ENCODE data around the gene MREG.
"Not testable (repeated sequence)": the region's sequence is repeated elsewhere in the genome, so short reads cannot be mapped to it uniquely, and the experiment has no call there.

MREG gene

DNA sequence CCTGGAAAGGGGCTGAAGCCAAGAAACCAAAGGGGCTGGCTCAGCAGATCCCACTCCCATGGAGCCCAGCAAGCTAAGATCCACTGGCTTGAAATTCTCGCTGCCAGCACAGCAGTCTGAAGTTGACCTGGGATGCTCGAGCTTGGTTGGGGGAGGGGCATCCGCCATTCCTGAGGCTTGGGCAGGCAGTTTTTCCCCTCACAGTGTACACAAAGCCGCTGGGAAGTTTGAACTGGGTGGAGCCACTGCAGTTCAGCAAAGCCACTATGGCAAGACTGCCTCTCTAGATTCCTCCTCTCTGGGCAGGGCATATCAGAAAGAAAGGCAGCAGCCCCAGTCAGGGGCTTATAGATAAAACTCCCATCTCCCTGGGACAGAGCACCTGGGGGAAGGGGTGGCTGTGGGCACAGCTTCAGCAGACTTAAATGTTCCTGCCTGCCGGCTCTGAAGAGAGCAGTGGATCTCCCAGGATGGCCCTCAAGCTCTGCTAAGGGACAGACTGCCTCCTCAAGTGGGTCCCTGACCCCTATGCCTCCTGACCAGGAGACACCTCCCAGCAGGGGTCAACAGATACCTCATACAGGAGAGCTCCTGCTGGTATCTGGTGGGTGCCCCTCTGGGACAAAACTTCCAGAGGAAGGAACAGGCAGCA, 24.7 kb downstream of the MREG start:
- not testable (repeated sequence) for DNase-seq (ENCODE audit: low spot score)

DNA sequence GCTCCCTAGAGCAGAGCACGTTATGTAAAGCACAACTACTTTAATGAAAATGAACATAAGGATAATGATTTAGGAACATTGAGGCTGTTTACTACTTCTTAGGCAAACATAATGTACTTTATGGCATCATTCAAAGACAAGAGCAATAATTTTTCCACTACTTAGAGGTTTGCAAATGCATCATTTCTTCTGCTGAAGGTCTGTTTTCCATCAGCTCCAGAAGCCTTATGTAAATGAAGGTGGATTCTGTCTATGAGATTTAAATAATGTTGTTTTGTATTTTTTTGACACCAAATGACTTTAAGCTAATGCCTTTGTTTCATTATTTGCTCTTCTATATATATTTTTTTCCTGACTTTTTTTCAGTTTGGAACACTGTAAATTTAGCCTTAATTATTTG, 28.1 kb downstream of the MREG start:
- DNase-seq (ENCODE audit: low spot score), result no peak

DNA sequence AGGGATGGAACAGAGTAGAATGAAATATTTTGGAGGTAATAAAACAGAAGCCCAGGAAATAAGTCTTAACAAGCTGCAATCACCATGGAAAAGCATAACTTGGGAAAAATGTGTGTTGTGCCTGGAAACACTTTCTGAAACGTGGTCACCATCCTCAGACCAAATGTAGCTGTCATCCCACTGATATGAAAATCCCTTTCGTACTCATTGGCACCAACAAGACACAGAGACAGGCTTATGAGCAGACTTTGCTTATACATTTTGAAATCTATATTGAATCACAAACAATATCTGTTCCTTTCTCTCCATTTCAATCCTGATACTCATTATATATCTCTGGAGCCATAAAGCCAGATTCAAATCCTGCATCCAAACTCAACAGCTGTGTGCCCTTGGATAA, 28.7 kb downstream of the MREG start:
- no peak for DNase-seq (ENCODE audit: low spot score)

DNA sequence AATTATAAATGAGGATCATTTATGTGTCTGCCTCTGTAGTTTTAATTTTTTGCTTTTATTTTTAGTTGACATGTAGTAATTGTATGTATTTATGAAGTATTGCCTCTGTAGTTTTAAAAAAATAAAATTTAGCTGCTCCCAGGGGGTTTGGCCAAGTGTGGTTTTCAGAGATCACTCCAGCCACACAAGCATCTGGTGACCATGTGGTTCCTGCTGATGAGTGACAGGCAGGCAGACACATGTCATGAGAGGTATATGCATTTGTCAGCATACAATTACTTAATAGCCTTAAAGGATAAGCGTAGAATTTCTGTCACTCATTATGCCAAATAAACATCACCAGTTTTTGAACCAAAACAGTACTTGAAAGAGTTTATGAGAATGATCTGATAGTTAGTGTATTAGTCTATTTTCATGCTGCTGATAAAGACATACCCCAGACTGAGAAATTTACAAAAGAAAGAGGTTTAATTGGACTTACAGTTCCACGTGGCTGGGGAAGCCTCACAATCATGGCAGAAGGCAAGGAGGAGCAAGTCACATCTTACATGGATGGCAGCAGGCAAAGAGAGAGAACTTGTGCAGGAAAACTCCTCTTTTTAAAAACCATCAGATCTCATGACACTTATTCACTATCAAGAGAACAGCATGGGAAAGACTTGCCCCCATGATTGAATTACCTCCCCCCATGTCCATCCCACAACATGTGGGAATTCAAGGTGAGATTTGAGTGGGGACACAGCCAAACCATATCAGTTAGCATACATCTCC, 29.6 kb downstream of the MREG start:
- no peak for DNase-seq (ENCODE audit: low spot score)

DNA sequence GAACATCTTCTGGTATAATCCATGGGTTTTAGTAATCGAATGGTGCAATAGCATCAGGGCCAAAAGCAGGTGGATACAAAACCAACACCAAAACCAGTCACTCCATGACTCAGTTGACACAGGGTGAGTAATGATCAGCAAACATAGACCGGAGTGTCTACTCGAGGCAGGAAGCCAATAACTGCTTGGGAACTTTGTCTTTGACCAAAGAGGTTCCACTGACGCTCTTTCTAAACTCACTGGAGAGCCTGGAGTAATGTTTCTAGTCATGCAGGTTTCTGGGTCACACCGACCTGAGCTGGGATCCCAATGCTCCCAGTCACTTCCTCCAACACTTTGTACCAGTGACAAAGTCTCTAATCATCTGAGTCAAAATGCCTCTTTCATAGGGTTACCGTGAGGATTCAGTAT, 30.9 kb downstream of the MREG start:
- peak; percentile 70 for DNase-seq (ENCODE audit: low spot score)

DNA sequence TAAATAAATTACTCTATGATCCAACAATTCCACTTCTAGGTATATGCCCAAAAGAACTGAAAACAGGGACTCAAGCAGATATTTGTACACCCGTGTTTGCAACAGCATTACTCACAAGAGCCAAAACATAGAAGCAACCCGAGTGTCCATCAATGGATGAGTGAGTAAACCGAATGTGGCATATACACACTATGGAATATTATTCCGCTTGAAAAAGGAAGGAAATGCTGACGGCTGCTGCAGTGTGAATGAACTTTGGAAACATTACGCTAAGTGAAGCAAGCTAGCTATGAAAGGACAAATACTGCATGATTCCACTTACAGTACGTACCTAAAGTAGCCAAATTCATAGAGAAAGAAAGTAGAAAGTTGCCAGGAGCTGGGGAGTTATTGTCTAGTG, 32.2 kb downstream of the MREG start:
- no peak for DNase-seq (ENCODE audit: low spot score)

DNA sequence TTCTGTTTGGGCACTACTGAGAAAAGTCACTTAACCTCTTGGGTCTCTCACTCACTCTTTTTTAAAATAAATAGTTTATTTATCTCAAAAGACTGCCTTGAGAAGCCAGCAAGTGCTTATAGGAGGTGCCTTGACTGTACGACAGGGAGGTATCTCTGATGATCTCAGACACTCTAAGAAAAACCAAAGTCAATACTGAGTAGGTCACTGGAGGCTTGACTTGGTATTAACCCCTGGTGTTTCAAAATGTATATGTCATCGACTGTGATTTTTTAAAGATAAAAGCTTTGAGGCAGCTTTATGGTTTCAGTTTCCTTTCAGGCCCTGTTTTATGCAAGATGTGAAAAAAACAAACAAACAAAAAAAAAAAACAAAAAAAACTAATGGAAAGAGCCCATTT, 33.7 kb downstream of the MREG start:
- DNase-seq (ENCODE audit: low spot score), result no peak

DNA sequence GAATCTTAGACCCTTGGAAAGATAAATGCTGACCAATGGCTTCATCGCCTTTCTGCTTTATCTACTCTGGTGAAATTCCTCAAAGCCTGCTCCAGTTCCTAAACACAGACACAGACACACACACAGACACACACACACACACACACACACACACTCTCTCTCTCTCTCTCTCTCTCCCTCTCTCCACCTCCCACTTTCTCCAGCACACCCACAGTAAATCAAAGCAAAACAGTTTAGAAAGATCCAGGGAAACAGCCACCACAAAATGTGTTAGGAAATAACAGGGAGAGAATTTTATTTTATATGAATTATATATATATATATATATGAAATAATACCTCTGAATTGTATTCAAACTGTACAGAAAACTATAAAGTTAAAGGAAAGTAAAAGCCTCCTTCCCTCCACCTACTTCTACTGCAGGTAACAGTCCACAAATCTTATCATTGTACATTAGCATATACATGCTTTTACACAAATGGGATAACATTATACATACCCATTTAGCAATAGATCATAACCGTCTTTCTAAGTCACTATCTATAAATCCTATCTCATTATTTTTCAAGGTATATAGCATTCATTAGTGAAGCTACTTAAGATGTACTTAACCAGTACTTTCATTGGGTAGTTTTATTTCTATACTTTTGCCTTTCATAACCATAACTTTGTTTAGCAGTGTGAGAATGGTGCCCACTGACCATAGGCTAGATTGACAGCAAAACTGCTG, 38.5 kb downstream of the MREG start:
- no peak for DNase-seq (ENCODE audit: low spot score)

DNA sequence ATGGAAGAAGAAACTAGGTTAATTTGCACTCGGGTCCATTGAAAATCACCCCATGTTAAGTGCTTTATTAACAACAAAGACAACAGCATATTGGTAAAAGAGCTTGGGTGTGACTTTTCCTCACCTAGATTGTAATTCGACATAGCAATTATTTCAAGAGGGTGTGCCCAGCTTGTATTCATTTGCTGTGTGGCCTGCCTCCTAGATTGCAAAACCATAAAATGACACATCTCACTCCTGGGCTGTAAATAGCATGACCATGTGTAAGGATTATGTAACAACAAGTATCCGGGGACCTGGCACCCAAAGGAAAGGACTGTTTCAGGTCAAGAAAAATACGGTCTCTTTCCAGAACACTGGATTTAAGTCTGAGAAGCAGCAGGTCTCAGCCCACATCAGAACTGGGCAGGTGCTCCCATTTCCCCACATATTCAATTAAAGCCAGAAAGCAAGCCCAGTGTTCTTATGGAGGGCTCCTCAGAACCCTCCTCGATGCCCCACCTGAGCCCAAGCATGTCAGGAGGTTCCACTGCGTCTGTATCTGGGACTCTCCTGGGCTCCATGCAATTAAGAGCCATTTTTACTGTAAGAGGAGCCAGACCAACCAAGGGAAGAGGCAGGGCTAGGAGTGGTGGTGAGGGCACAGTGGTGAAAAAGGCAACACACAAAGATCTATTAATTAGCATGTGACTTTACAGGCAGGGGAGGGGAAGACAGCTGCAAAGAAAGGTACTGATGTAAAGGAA, 39.2 kb downstream of the MREG start:
- DNase-seq (ENCODE audit: low spot score), result peak; percentile 64

DNA sequence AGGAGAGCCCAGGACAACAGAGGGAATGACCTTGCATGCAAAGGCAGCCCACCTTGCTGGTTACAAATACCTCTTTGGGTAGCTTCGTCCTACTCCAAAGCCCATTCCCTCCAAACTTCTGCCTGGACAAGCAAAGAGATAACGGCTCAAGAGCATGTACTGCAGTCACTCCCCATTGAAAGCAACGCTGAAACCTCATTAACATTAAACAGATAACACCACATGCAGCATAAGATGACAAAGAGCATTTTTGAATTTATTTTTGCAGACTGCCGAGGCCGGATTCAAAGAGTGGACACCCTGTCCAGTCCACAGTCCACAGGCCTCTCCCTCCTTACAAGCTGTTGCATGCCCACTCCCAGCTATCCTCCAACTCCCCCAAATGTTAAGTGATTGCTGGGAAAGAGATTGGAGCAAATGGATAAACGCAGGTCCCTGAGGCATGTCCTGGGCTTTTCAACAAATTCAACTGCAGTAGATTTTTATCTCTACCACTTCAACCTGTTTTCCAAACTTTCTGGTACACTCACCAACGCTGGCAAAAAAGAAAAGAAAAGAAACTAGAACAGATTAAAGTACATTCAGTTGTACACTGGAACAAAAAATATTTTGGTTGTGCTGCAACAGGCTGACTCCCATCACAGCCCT, 40.1 kb downstream of the MREG start:
- DNase-seq (ENCODE audit: low spot score), result no peak

DNA sequence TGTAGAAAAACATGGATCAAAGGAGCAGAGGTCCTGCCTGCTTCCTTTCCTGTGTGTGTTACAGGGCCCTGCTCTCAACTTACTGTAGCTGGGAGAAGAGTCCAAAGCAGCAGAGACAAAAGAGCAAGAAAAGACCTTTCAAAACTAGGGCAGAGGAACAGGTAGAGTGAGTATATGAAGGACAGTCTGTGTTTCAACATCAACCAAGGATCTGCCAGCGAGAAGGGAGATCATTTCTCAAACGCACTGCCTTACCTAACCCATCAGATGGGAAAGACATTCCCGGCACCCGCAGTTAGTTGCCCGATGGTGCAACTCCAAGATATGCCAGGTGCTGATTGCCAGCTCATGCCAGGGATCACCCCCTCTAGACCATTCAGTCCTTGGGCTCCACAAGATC, 41.7 kb downstream of the MREG start:
- DNase-seq (ENCODE audit: low spot score), result no peak

DNA sequence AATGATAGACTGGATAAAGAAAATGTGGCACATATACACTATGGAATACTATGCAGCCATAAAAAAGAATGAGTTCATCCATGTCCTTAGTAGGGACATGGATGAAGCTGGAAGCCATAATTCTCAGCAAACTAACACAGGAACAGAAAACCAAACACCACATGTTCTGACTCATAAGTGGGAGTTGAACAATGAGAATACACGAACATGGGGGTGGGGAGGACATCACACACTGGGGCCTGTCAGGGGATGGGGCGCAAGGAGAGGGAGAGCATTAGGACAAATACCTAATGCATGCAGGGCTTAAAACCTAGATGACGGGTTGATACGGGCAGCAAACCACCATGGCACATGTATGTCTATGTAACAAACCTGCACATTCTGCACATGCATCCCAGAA, 42.5 kb downstream of the MREG start:
- DNase-seq (ENCODE audit: low spot score), result not testable (repeated sequence)

DNA sequence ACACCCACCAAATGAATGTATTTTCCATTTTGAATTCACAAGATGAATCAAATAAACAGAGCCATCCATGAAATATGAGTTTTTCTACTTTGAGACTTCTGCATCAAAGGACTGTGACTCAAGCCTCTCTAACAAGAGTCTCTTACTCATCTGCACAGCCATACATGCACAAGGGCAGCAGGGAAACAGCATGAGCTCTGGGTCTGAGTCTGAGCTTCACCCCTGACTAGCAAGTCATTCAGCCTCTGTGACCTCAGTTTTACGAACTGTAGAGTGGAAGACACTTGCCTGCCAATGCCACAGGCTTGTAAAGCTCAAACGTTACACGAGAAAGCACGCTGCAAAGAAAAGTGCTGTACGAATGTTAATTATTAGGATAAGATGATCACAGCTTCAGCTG, 42.9 kb downstream of the MREG start:
- peak; percentile 15 for DNase-seq (ENCODE audit: low spot score)

DNA sequence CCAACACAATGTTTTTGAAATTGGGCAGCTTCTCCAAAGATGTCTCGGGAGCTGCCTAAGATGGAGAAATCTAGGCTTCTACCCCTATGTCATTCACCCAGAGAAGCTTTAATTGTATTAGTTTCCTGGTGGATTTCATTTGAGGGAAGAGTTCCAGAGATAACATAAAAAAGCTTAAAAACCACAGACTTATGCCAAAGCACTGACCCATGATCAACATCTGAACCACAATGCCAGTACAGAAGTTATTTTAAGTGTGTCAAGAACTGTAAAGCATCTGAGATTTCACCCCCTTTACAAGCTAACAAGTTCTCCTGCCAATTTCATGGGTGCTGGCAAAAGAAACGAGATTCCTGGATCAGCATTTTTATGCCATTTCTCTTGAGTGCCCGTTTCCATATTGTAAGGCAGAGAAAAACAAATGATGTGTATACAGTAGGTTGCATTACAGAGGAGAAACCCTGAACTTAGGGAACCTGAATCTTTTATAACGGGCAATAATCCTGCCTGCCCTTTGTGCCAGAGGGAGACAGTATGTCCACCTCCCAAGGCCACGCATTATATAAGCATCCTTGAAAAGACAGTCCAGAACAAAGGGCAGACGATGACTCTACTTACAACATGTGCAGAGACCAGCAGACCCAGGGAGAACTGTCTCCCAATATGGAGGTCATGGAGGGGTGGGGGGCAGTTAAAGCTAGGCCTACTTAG, 44.1 kb downstream of the MREG start:
- DNase-seq (ENCODE audit: low spot score), result no peak

DNA sequence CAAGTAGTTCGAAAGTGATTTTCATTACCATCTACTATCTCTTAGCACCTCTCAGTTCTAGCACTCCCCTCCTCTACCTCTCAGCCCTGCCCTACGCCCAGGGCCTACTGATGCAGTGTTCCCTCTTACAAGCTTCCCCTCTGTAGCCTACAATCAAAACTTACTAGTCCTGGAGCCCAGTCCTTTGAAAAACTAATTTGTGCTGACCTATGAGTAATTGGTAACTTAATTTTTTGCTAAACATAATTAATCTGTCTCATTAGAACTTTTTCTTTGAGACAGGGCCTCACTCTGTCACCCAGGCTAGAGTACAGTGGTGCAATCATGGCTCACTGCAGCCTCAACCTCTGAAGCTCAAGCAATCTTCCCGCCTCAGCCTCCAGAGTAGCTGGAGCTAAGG, 44.9 kb downstream of the MREG start:
- no peak for DNase-seq (ENCODE audit: low spot score)

DNA sequence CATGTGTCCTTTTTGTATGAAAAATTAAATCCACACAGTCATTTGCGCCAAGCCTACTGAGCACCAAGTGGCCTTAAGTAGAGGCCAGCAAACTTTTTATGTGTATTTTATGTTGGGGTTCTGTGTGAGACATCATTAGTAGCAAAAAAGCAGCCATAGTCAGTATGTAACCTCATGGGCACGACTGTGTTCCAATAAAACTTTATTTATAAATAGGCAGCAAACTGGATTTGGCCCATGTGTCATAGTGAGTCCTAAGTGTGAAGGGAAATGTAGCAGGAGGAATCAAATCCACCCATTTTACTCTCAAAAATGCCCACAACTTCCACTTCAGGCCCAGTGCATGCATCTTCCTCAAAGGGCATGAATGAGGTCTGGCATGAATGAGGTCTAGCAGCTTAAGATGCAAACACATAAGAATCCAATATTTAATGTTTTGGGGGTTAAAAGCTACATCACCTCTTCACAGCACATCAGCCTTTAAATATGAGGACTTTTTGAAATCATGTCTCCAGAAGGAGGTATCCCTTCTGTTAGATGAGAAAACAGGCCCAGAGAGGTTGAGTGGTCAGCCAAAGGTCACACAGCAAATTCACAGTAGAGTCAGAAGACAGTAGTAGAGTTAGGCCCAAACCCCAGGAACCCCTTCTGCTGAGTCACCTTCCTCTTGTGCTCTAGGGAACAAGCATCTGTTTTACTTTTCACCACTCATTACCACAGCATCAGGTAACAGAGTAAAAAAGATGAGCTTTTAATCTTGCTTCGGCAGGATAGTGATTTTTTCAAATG, 45.6 kb downstream of the MREG start:
- no peak for DNase-seq (ENCODE audit: low spot score)

DNA sequence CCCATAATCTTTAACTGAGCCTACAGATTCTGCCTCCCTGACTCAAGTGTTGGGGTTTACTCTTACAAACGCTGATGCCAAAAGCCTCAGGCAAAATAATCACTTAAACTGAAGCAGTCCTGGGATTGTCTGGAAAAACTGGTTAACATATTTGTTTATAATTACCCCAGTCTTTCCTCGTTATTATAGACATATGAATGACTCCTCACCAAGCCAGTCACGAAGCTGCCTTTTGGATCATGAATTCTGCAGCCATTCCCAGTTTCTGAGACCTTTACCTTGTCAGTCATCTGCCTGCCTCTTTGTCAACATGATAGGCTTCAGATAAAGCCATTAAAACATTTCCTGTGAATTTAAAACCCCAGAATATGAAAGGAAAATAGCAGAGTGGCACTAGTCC, 46.4 kb downstream of the MREG start:
- no peak for DNase-seq (ENCODE audit: low spot score)

DNA sequence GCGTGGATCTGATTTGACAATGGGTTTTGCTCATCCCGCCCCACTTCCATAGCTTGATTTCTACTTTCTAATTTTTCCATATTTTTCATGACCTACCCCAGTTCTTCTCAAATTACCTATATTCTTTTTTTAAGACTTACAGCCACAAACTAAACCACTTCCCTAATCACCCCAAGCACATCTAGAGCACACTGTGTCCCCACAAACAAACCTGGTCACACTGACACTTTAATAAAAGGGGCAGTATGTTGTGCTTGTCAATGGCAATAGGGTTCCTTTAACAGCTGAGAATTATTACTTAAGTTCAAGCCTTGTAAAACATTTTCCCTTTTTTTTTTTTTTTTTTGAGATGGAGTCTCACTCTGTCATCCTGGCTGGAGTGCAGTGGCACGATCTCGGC, 47.1 kb downstream of the MREG start:
- DNase-seq (ENCODE audit: low spot score), result no peak

DNA sequence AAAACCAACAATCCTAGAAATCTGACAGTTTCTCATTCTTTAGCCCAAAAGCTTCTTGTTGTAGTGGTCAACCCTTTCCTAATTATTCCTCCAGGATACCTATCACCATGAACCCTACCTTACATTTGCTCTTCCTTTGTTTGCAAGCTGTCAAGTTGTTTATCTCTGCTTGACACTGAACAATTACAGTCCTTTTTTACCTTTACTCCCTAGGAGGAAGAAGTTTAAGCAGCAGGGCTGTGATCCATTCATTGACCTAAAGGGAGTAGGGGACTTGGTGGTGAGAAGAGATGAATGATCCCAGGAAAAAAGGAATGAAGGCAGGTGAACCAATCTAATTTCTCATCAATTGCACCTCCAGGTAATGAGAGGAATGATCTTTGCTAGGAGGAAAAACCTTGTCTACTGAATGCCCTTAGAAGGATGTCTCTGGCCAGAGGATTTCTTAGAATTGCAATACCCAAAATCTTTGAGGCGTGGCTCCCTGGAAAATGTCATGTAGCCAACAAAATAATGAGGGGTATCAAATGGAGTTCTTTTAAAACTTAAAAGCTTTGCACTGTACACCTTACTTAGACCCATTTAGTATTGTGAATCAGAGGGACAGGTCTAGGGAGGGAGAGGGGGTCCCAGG, 47.7 kb downstream of the MREG start:
- DNase-seq (ENCODE audit: low spot score), result no peak

DNA sequence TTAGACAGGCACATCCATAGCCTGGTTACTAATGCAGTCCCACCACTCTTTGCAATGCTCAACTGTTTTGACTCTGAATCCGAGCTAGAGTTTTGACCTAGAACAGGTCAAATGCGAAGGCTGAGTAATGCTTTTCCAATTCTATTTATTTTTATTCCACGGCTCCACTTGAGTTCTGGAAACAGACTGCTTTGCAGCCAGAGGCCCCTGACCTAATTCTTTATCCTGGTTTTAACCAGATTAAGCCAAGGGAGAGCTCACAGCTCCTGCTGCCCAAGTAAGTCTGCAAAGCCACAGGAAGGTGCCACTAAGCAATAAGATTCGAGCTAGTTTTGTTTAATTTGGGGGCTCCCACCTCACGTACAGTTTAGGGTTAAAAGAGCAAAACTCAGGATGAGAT, 51.4 kb downstream of the MREG start:
- no peak for DNase-seq (ENCODE audit: low spot score)
